SH-SY5Y (cell line): ENCODE results near the gene CLDND2.

Experiments
- GATA2 ChIP-seq: IDR thresholded peaks from 2 replicates; pipeline ENCODE4 v1.6.1; 2011; ENCODE audit warnings: mild to moderate bottlenecking, low read depth, low read length
- GATA3 ChIP-seq: IDR thresholded peaks from 2 replicates; pipeline ENCODE4 v1.6.1; 2011; ENCODE audit warnings: low read depth, mild to moderate bottlenecking, low read length, moderate library complexity

- TF ChIP-seq GATA2 (no peak), GATA3 (no peak)
Observed at GRCh38 chr19:51342631-51343569, 25.9 kb downstream of the CLDND2 start.
